Fibroblast of pulmonary artery (primary cell): Measurements from ENCODE around the gene SPOP.

ENCODE experiments used
- DNase-seq: peaks from one replicate; pipeline ENCODE4 v3.0.0-alpha.2; 2010; ENCODE audit warnings: low read depth
- H3K4me3 ChIP-seq: replicated peaks from 2 replicates; pipeline ENCODE4 v1.5.1; 2011; ENCODE audit warnings: low read depth, mild to moderate bottlenecking, control low read depth, low read length, moderate library complexity
- TF ChIP-seq, protein P1 (sequence below): IDR thresholded peaks from 2 replicates; pipeline ENCODE4 v1.5.1; 2011; ENCODE audit warnings: mild to moderate bottlenecking, control low read depth, low read length, inconsistent platforms; ENCODE audit errors: missing control alignments

Gene SPOP

DNA sequence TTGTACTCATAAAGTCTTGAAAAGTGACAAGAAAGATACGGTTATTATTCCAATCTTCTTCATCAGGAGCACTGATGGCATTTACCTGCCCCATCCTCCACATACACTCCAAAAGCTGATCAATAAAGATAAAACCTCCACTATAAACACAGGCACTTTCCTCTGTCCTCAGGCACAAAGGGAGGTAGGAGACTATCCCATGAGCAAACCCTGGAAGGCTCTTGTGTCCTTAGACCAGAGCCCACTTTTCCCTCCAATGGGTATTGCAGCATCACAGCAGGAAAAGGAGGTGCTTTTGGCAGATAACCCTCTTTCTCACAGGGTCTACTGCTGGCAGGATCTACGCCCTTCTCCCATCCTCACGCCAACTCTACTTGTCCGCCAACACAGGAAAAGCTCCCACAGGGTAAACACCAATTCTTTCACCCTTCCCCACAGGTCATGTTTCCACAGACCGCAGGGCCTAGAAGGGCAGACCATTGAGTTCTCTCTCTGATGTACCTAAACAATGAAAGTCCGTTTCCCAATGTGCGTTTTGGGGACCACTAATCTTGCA is 73.5 kb downstream of the SPOP start:
- TF ChIP-seq, protein P1, sequence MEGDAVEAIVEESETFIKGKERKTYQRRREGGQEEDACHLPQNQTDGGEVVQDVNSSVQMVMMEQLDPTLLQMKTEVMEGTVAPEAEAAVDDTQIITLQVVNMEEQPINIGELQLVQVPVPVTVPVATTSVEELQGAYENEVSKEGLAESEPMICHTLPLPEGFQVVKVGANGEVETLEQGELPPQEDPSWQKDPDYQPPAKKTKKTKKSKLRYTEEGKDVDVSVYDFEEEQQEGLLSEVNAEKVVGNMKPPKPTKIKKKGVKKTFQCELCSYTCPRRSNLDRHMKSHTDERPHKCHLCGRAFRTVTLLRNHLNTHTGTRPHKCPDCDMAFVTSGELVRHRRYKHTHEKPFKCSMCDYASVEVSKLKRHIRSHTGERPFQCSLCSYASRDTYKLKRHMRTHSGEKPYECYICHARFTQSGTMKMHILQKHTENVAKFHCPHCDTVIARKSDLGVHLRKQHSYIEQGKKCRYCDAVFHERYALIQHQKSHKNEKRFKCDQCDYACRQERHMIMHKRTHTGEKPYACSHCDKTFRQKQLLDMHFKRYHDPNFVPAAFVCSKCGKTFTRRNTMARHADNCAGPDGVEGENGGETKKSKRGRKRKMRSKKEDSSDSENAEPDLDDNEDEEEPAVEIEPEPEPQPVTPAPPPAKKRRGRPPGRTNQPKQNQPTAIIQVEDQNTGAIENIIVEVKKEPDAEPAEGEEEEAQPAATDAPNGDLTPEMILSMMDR: no peak
- no peak for DNase-seq
- H3K4me3 ChIP-seq: no peak overlapping the region

DNA sequence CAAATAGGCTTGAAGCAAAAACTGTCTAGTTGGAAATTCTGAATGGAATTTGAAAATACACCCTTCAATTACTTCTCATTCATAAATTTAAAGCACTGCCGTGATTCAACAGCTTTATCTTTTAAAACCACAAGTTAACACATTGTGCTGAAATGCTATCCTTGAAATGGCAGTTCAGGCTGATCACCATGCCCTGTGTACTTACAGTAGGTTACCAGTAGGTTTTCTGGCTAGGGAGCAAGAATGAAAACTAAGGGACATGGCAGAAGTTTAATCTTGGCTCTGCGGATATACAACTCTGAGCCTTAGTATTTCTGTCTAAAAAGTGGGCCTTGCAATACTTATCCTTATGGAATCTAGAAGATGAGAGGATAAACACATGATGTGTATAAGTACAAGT is 74.2 kb downstream of the SPOP start:
- H3K4me3 ChIP-seq: no peak overlapping the region
- DNase-seq: peak; percentile 33
- TF ChIP-seq, protein P1: peak; percentile 26

DNA sequence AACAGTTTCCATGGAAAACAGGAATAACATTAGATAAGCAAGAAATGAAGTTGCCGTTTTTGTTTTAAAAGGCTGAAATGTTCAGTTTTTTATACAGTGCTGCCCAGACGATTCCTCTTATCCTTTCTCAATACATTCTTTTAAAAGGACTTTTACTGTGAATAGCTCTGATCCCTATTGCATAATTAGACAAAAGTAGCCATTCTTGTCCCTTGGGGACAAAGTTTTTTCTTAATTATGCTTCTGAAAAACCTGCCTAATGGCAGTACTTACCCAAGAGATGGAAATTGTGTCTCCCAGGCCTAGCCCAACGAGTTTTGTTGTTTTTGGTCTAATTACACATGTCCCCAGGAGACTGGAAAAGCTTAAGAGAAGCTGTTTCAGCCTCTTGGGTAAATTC is 74.7 kb downstream of the SPOP start:
- DNase-seq: peak; percentile 42
- no peak overlapping the region for H3K4me3 ChIP-seq
- TF ChIP-seq, protein P1: no peak

DNA sequence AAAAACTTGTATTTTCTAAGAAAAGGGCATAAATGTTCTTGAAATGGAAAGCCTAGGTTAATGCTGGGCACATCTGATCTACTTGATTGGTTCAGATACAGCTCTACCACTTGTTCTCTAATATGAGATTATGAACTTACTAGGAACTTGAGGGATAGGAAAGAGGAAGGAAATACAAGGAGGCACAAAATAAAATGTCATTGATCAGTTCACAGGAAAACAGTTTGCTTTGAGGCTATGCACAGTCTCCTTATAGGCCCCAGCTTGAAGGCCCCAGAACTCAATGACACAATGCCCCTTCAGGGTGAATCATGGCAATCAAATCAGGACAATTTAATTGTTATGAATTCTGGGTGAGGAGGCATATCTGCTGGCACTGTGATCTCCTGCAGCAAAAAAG is 75.1 kb downstream of the SPOP start:
- TF ChIP-seq, protein P1: no peak
- H3K4me3 ChIP-seq: no peak overlapping the region
- no peak for DNase-seq

DNA sequence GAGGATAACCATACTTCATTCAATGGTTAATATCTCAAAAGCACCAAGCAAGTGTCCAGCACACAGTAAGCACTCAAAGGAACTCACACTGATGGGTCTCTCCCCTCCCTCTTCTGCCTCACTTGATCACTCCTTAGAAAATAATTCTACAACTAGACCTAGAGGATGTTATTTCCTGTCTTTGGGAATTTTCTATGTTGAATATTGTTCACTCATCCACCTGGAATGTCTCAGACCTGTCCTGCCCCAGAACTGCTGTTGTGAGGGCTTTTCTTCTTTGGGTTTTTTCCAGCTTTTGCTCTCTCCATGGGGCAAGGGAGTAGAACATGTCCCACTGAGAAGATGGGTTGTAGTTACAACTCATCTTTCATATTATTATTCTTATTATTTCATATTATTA is 76.9 kb downstream of the SPOP start:
- no peak for DNase-seq
- no peak overlapping the region for H3K4me3 ChIP-seq
- TF ChIP-seq, protein P1: no peak

DNA sequence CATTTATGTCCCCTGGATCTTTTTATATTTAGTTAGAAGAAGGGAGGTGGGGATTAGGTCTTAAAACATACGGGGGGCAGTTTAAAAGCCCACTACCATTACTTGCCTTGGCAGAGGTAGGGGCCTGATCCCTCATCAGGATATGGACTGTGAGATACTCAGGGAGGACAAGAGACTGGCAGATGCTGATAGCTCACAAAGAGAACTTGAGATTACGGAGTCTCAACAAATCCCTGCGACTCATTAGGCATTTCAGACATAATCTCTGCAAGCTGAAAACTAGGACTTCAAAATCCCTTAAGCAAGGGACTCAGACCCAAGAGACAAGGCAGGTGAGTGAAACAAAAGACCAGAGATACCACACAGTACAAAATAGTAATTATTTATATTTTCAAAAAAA is 79.0 kb downstream of the SPOP start:
- H3K4me3 ChIP-seq: no peak overlapping the region
- TF ChIP-seq, protein P1: no peak
- DNase-seq: no peak

DNA sequence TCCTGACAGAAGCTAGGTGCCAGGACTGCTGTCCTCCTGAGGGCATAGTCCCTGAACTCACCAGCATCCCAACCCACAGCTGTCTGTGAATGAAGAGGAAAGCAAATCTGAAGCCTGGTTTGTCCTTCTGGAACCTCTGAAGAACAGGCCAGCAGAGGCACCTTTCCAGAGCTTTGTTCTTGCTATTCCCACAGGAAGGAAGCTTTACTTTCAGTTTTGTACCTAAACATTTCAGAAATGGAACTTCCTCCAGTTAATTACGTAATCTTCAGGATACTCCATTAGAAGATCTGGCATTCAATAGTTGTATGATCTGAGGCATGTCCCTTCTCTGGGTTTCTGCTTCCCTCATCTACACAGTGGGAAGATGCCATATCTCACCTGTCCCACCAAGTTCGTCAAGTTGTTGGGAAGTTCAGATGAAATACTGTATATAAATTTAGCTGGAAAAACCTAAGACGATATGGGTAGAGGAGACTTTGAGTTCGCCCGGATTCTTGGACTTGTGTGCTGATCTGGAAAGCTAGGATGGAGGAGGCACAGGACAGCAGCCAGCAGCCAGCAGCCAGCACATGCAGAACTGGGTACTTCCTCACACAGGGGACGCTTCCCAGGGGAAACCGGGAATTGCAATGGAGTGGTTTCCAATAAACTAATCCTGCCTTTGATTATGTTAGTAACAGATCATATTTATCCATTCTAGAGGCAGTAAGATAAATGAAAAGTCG is 79.8 kb downstream of the SPOP start:
- TF ChIP-seq, protein P1: no peak

More for the DNA sequence above, 79.8 kb downstream of the SPOP start:
- peak; percentile 54 for DNase-seq
- no peak overlapping the region for H3K4me3 ChIP-seq
